H9 (cell line): ENCODE data around the gene CCDC85B. TPM values are rescaled to one million over a fixed set of nuclear protein-coding genes. Genes with fewer than 3 reads are reported as not detected.

Experiments used
- DNase-seq: peaks from one replicate; pipeline ENCODE4 v3.0.0-alpha.2; 2017
- H2AFZ ChIP-seq: one replicate; pipeline ENCODE4 v1.6.1; 2013; ENCODE audit warnings: mild to moderate bottlenecking, low read length, control low read depth, moderate library complexity
- H2AK5ac ChIP-seq: 2 replicates; pipeline ENCODE4 v1.6.1; 2013; ENCODE audit warnings: low read length, control low read depth, mixed read lengths; ENCODE audit not compliant: insufficient read length
- H2BK120ac ChIP-seq: one replicate; pipeline ENCODE4 v1.6.1; 2013; ENCODE audit warnings: low read depth, mild to moderate bottlenecking, low read length, control low read depth, inconsistent platforms; ENCODE audit not compliant: poor library complexity, severe bottlenecking
- H2BK12ac ChIP-seq: 2 replicates; pipeline ENCODE4 v1.6.1; 2013; ENCODE audit warnings: low read length, control low read depth, mixed read lengths, low read depth; ENCODE audit not compliant: insufficient read length
- H2BK15ac ChIP-seq: 2 replicates; pipeline ENCODE4 v1.6.1; 2013; ENCODE audit warnings: low read depth, low read length, control low read depth
- H2BK20ac ChIP-seq: one replicate; pipeline ENCODE4 v1.6.1; 2013; ENCODE audit warnings: low read depth, mild to moderate bottlenecking, low read length, control low read depth, inconsistent platforms; ENCODE audit not compliant: poor library complexity, severe bottlenecking
- H2BK5ac ChIP-seq: 2 replicates; pipeline ENCODE4 v1.6.1; 2013; ENCODE audit warnings: low read length, control low read depth, mixed read lengths; ENCODE audit not compliant: insufficient read length
- H3K14ac ChIP-seq: 2 replicates; pipeline ENCODE4 v1.6.1; 2013; ENCODE audit warnings: low read length, control low read depth; ENCODE audit not compliant: insufficient read depth
- H3K18ac ChIP-seq: 2 replicates; pipeline ENCODE4 v1.6.1; 2013; ENCODE audit warnings: low read depth, mild to moderate bottlenecking, mixed read lengths, low read length, control low read depth; ENCODE audit not compliant: insufficient read length
- H3K23ac ChIP-seq: 2 replicates; pipeline ENCODE4 v1.6.1; 2013; ENCODE audit warnings: low read length, control low read depth, mixed read lengths, low read depth; ENCODE audit not compliant: insufficient read length
- H3K23me2 ChIP-seq: 2 replicates; pipeline ENCODE4 v1.6.1; 2013; ENCODE audit warnings: low read depth, mild to moderate bottlenecking, mixed read lengths, low read length, control low read depth; ENCODE audit not compliant: insufficient read length, poor library complexity, severe bottlenecking
- H3K27ac ChIP-seq: 2 replicates; pipeline ENCODE4 v1.5.1; 2013; ENCODE audit warnings: low read length, control low read depth, mixed read lengths, low read depth; ENCODE audit not compliant: insufficient read length
- H3K27me3 ChIP-seq: 2 replicates; pipeline ENCODE4 v1.6.1; 2013; ENCODE audit warnings: low read length, control low read depth, inconsistent platforms; ENCODE audit not compliant: insufficient read depth
- H3K4ac ChIP-seq: 2 replicates; pipeline ENCODE4 v1.6.1; 2013; ENCODE audit warnings: low read depth, mild to moderate bottlenecking, control low read depth, inconsistent platforms, low read length, moderate library complexity
- H3K4me1 ChIP-seq: 2 replicates; pipeline ENCODE4 v1.6.1; 2013; ENCODE audit warnings: low read length, control low read depth, inconsistent platforms; ENCODE audit not compliant: insufficient read depth
- H3K4me2 ChIP-seq: 2 replicates; pipeline ENCODE4 v1.6.1; 2013; ENCODE audit warnings: low read length, control low read depth, mixed read lengths; ENCODE audit not compliant: insufficient read length, insufficient read depth
- H3K56ac ChIP-seq: 2 replicates; pipeline ENCODE4 v1.6.1; 2013; ENCODE audit warnings: low read depth, mild to moderate bottlenecking, mixed read lengths, low read length, control low read depth; ENCODE audit not compliant: insufficient read length
- H3K79me1 ChIP-seq: 2 replicates; pipeline ENCODE4 v1.6.1; 2013; ENCODE audit warnings: low read depth, mild to moderate bottlenecking, moderate library complexity, low read length, control low read depth, inconsistent platforms; ENCODE audit not compliant: insufficient read depth, poor library complexity, severe bottlenecking
- H3K79me2 ChIP-seq: 2 replicates; pipeline ENCODE4 v1.6.1; 2013; ENCODE audit warnings: low read length, control low read depth, inconsistent platforms; ENCODE audit not compliant: insufficient read depth
- H3K9ac ChIP-seq: 2 replicates; pipeline ENCODE4 v1.6.1; 2013; ENCODE audit warnings: low read length, control low read depth, mixed read lengths; ENCODE audit not compliant: insufficient read length; ENCODE audit errors: extremely low read depth
- H3K9me3 ChIP-seq: one replicate; pipeline ENCODE4 v1.6.1; 2013; ENCODE audit warnings: low read depth, low read length, inconsistent platforms; ENCODE audit not compliant: control insufficient read depth
- H3T11ph ChIP-seq: one replicate; pipeline ENCODE4 v1.6.1; 2013; ENCODE audit warnings: mild to moderate bottlenecking, low read length, control low read depth, inconsistent platforms
- H4K20me1 ChIP-seq: one replicate; pipeline ENCODE4 v1.6.1; 2013; ENCODE audit not compliant: control insufficient read depth, insufficient read length, insufficient read depth
- H4K5ac ChIP-seq: 2 replicates; pipeline ENCODE4 v1.6.1; 2013; ENCODE audit warnings: low read depth, mild to moderate bottlenecking, mixed read lengths, low read length, control low read depth; ENCODE audit not compliant: insufficient read length
- H4K8ac ChIP-seq: replicated peaks from 2 replicates; pipeline ENCODE4 v1.6.1; 2013; ENCODE audit warnings: low read length, control low read depth, mixed read lengths, low read depth; ENCODE audit not compliant: insufficient read length
- H4K91ac ChIP-seq: 2 replicates; pipeline ENCODE4 v1.6.1; 2013; ENCODE audit warnings: low read depth, mild to moderate bottlenecking, moderate library complexity, mixed read lengths, low read length, control low read depth; ENCODE audit not compliant: insufficient read length
- H3K27ac Mint-ChIP-seq, 3 experiments: 2 replicates in 2 of 3; 3 replicates in 1 of 3; pipeline ENCODE4 v1.8.0; 2020 to 2021; ENCODE audit warnings: mixed read lengths in 3 of 3, mild to moderate bottlenecking in 1 of 3, moderate library complexity in 1 of 3
- H3K27me3 Mint-ChIP-seq: 2 replicates; pipeline ENCODE4 v1.8.0; 2021; ENCODE audit warnings: low read depth, mild to moderate bottlenecking, moderate library complexity, mixed read lengths
- H3K36me3 Mint-ChIP-seq, 3 experiments: 2 replicates in 2 of 3; 3 replicates in 1 of 3; pipeline ENCODE4 v1.8.0; 2020 to 2021; ENCODE audit warnings: low read depth in 3 of 3, mixed read lengths in 3 of 3; ENCODE audit not compliant: insufficient read depth in 1 of 3
- H3K4me1 Mint-ChIP-seq, 2 experiments: 2 replicates each; pipeline ENCODE4 v1.8.0; 2020; ENCODE audit warnings: mixed read lengths in 2 of 2
- H3K4me3 Mint-ChIP-seq, 2 experiments: 2 replicates in 1 of 2; 3 replicates in 1 of 2; pipeline ENCODE4 v1.8.0; 2020 to 2021; ENCODE audit warnings: mild to moderate bottlenecking in 2 of 2, mixed read lengths in 2 of 2, moderate library complexity in 1 of 2
- H3K9me3 Mint-ChIP-seq, 2 experiments: 2 replicates in 1 of 2; 3 replicates in 1 of 2; pipeline ENCODE4 v1.8.0; 2020; ENCODE audit warnings: mild to moderate bottlenecking in 2 of 2, mixed read lengths in 2 of 2, moderate library complexity in 1 of 2
- CTCF ChIP-seq: fragments of 200-600 bp; sonication (generic); conservative IDR thresholded peaks from 3 replicates; pipeline ENCODE4 v1.8.0; 2021; ENCODE audit warnings: antibody characterized with exemption, mild to moderate bottlenecking
- WGBS: extraction: QIAGEN DNeasy Blood & Tissue Kit; methylation state at CpG from one replicate; pipeline ENCODE4 v1.1.7; 2013; ENCODE audit warnings: missing lambda C conversion rate, low lambda C conversion rate, mixed read lengths; ENCODE audit not compliant: insufficient read length; ENCODE audit errors: extremely low coverage; 5-methylcytosine and 5-hydroxymethylcytosine counted together
- total RNA-seq: library from RNA; stranded (reverse); gene quantifications from 2 replicates; pipeline ENCODE4 v1.2.1, GENCODE V29; 2021

The CCDC85B gene
- total RNA-seq, 1 experiment from 2014 or later = 23.3 TPM

GRCh38 chr11:65900125-65900898, 9.8 kb downstream of the CCDC85B start, which contains the start of gene FOSL1:
Gene FOSL1 (minus strand): TSS chr11:65900388. CDS start chr11:65900339, 49 bp downstream.
- no CpG with 5 or more reads among the region's 80 CpGs for WGBS
- no peaks in the 10 kb centered on the region for H3K79me1 ChIP-seq
- Mint-ChIP-seq H3K9me3 (no peaks in the 10 kb centered on the region; a peak in 1 of 5 replicates), H3K36me3 (peaks cover 0 to 20% (median 0%) of the 10 kb centered on the region in 3 experiments; a peak in 2 of 7 replicates), H3K4me3 (peak within 1 kb of the TSS; percentile 78 to 80), H3K4me1 (peaks cover 14 to 17% of the 10 kb centered on the region in 2 experiments), H3K27me3 (peaks cover 75% of the 10 kb centered on the region), H3K27ac (0 out of 7 replicates have a peak within 1 kb of the TSS, but pooled peaks of 1 of the 3 experiments have one; percentile 14)
- no peak for TF ChIP-seq CTCF
- no peaks in the 10 kb centered on the region for H3K4me1 ChIP-seq
- H2BK15ac ChIP-seq = no peak within 1 kb of the TSS
- H3K23me2 ChIP-seq = peaks cover 9% of the 10 kb centered on the region
- no peak within 1 kb of the TSS for H2BK20ac ChIP-seq
- H3K4ac ChIP-seq = no peak within 1 kb of the TSS
- no peak within 1 kb of the TSS for H4K5ac ChIP-seq
- H2BK5ac ChIP-seq = no peak within 1 kb of the TSS
- no peak within 1 kb of the TSS for H2BK120ac ChIP-seq
- H4K20me1 ChIP-seq = no peaks in the 10 kb centered on the region
- H3K9me3 ChIP-seq = no peaks in the 10 kb centered on the region
- H3K23ac ChIP-seq = no peak within 1 kb of the TSS
- no peak within 1 kb of the TSS for H3K56ac ChIP-seq
- H3K4me2 ChIP-seq = peak within 1 kb of the TSS; percentile 86
- peak within 1 kb of the TSS; percentile 65 for H3K18ac ChIP-seq
- peak within 1 kb of the TSS; percentile 62; the same call in 1 of the 2 replicates for H3K14ac ChIP-seq
- H4K91ac ChIP-seq = no peak within 1 kb of the TSS
- H2AK5ac ChIP-seq = no peak within 1 kb of the TSS
- DNase-seq = peak; percentile 99
- no peak within 1 kb of the TSS for H2AFZ ChIP-seq
- H3K79me2 ChIP-seq = no peaks in the 10 kb centered on the region
- H3K27me3 ChIP-seq = peaks cover 17% of the 10 kb centered on the region; the same call in 1 of the 2 replicates
- no peak within 1 kb of the TSS for H4K8ac ChIP-seq
- no peak within 1 kb of the TSS for H3K9ac ChIP-seq
- no peak within 1 kb of the TSS for H3K27ac ChIP-seq
- H2BK12ac ChIP-seq = no peak within 1 kb of the TSS
- H3T11ph ChIP-seq = no peak within 1 kb of the TSS
